HEK293 (cell line): ENCODE data around the gene IDI1.
A peak's percentile ranks its signal among the peaks of the same experiment; 100 is the strongest.
"Not testable (repeated sequence)": the region's sequence is repeated elsewhere in the genome, so short reads cannot be mapped to it uniquely, and the experiment has no call there.

Source experiments
- CTCF ChIA-PET: fragments of 350-600 bp; formaldehyde crosslinking; extraction: SDS; loops from one replicate; lab custom pipeline; 2021; ENCODE audit warnings: antibody characterized with exemption; lab: Yijun Ruan, JAX
- POLR2A ChIA-PET: fragments of 300-600 bp; formaldehyde crosslinking; extraction: SDS; loops from one replicate; lab custom pipeline; 2020; ENCODE audit warnings: antibody characterized with exemption, inconsistent platforms; lab: Yijun Ruan, JAX
- H3K27ac ChIP-seq: fragments of 200-500 bp; sonication (Bioruptor generic); 2 replicates; pipeline ENCODE4 v1.5.1; 2014; ENCODE audit warnings: low read depth, low read length, control low read depth, inconsistent platforms; ENCODE audit errors: extremely low read depth
- H3K36me3 ChIP-seq, 2 experiments: fragments of 200-500 bp in 1 of 2; sonication (Bioruptor generic) in 1 of 2; 1 replicate in 1 of 2; 2 replicates in 1 of 2; pipeline ENCODE4 v1.5.1; 2014 to 2017; ENCODE audit warnings: inconsistent platforms in 2 of 2, low read length in 2 of 2; ENCODE audit not compliant: control insufficient read depth in 2 of 2, insufficient read depth in 1 of 2
- H3K4me1 ChIP-seq: fragments of 200-500 bp; sonication (Bioruptor generic); 2 replicates; pipeline ENCODE4 v1.5.1; 2014; ENCODE audit warnings: mild to moderate bottlenecking, low read length, inconsistent platforms; ENCODE audit not compliant: control insufficient read depth, insufficient read depth
- H3K4me3 ChIP-seq: 2 replicates; pipeline ENCODE4 v1.5.1; 2011; ENCODE audit warnings: low read depth, mild to moderate bottlenecking, control low read depth, low read length, moderate library complexity
- H3K9me3 ChIP-seq: fragments of 200-500 bp; sonication (Bioruptor generic); 2 replicates; pipeline ENCODE4 v1.5.1; 2014; ENCODE audit warnings: low read depth, low read length, inconsistent platforms; ENCODE audit not compliant: control insufficient read depth, insufficient read depth
- GLIS1 ChIP-seq: fragments of 450-650 bp; formaldehyde crosslinking; IDR thresholded peaks from 2 replicates; pipeline ENCODE4 v1.5.1; 2016; ENCODE audit warnings: missing biosample characterization, missing genetic modification characterization
- PBX3 ChIP-seq: sonication (generic); formaldehyde crosslinking; IDR thresholded peaks from 2 replicates; pipeline ENCODE4 v1.8.1; 2022; ENCODE audit warnings: mild to moderate bottlenecking, moderate library complexity, missing genetic modification reagents
- SCRT1 ChIP-seq: fragments of 450-650 bp; formaldehyde crosslinking; IDR thresholded peaks from 2 replicates; pipeline ENCODE4 v1.5.1; 2016; ENCODE audit warnings: missing biosample characterization, missing genetic modification characterization, borderline replicate concordance
- YY1 ChIP-seq: fragments of 450-650 bp; formaldehyde crosslinking; IDR thresholded peaks from 2 replicates; pipeline ENCODE4 v1.5.1; 2018; ENCODE audit warnings: missing biosample characterization, missing genetic modification characterization
- ZBTB44 ChIP-seq: fragments of 450-650 bp; IDR thresholded peaks from 2 replicates; pipeline ENCODE4 v1.5.1; 2018; ENCODE audit warnings: missing biosample characterization, mild to moderate bottlenecking, missing genetic modification characterization
- ZBTB7A ChIP-seq: fragments of 450-650 bp; formaldehyde crosslinking; IDR thresholded peaks from 2 replicates; pipeline ENCODE4 v1.5.1; 2016; ENCODE audit warnings: low read depth, missing biosample characterization, missing genetic modification characterization
- ZIC2 ChIP-seq: fragments of 450-650 bp; formaldehyde crosslinking; IDR thresholded peaks from 2 replicates; pipeline ENCODE4 v1.5.1; 2016; ENCODE audit warnings: missing biosample characterization, missing genetic modification characterization
- ZNF114 ChIP-seq: fragments of 450-650 bp; formaldehyde crosslinking; IDR thresholded peaks from 2 replicates; pipeline ENCODE4 v1.5.0; 2017; ENCODE audit warnings: missing biosample characterization, missing genetic modification characterization
- ZNF26 ChIP-seq: fragments of 450-650 bp; formaldehyde crosslinking; IDR thresholded peaks from 2 replicates; pipeline ENCODE4 v1.5.1; 2016; ENCODE audit warnings: missing biosample characterization, missing genetic modification characterization
- ZNF362 ChIP-seq: fragments of 450-650 bp; formaldehyde crosslinking; IDR thresholded peaks from 2 replicates; pipeline ENCODE4 v1.5.1; 2016; ENCODE audit warnings: missing biosample characterization, missing genetic modification characterization
- ZNF473 ChIP-seq: fragments of 450-650 bp; formaldehyde crosslinking; IDR thresholded peaks from 2 replicates; pipeline ENCODE4 v1.5.1; 2017; ENCODE audit warnings: missing biosample characterization, missing genetic modification characterization
- ZNF549 ChIP-seq: fragments of 450-650 bp; IDR thresholded peaks from 2 replicates; pipeline ENCODE4 v1.5.1; 2018; ENCODE audit warnings: missing biosample characterization, missing genetic modification characterization, mild to moderate bottlenecking, inconsistent platforms, moderate library complexity
- ZNF571 ChIP-seq: fragments of 450-650 bp; formaldehyde crosslinking; IDR thresholded peaks from 2 replicates; pipeline ENCODE4 v1.5.0; 2017; ENCODE audit warnings: missing biosample characterization, missing genetic modification characterization
- ZNF629 ChIP-seq: fragments of 450-650 bp; formaldehyde crosslinking; IDR thresholded peaks from 2 replicates; pipeline ENCODE4 v1.5.1; 2017; ENCODE audit warnings: missing biosample characterization, missing genetic modification characterization
- ZNF660 ChIP-seq: fragments of 450-650 bp; IDR thresholded peaks from 2 replicates; pipeline ENCODE4 v1.5.1; 2018; ENCODE audit warnings: missing biosample characterization, mild to moderate bottlenecking, missing genetic modification characterization
- ZNF792 ChIP-seq: fragments of 450-650 bp; formaldehyde crosslinking; IDR thresholded peaks from 2 replicates; pipeline ENCODE4 v1.5.1; 2016; ENCODE audit warnings: missing biosample characterization, missing genetic modification characterization
- TF ChIP-seq, protein P1 (sequence below): fragments of 450-650 bp; formaldehyde crosslinking; IDR thresholded peaks from 2 replicates; pipeline ENCODE4 v1.5.1; 2016; ENCODE audit warnings: missing biosample characterization, missing genetic modification characterization, low read depth
- TF ChIP-seq, protein P2 (sequence below): fragments of 450-650 bp; formaldehyde crosslinking; conservative IDR thresholded peaks from 2 replicates; pipeline ENCODE4 v1.5.1; 2016; ENCODE audit warnings: low read depth, missing biosample characterization, missing genetic modification characterization

Gene IDI1

GRCh38 chr10:1041514-1041913 lies 7.4 kb downstream of the IDI1 start:
- POLR2A ChIA-PET, result no interaction called here
- Histone ChIP-seq H3K4me1 (no peaks in the 10 kb centered on the region), H3K36me3 (peaks cover 38 to 60% of the 10 kb centered on the region in 2 experiments), H3K9me3 (no peaks in the 10 kb centered on the region), H3K4me3 (no peak overlapping the region), H3K27ac (no peak overlapping the region)
- peak; percentile 45; the same call in 1 of the 2 replicates for TF ChIP-seq ZNF362 (tag by site-specific recombination)
- no peak for TF ChIP-seq ZNF549 (tag by site-specific recombination)
- TF ChIP-seq, protein P1, sequence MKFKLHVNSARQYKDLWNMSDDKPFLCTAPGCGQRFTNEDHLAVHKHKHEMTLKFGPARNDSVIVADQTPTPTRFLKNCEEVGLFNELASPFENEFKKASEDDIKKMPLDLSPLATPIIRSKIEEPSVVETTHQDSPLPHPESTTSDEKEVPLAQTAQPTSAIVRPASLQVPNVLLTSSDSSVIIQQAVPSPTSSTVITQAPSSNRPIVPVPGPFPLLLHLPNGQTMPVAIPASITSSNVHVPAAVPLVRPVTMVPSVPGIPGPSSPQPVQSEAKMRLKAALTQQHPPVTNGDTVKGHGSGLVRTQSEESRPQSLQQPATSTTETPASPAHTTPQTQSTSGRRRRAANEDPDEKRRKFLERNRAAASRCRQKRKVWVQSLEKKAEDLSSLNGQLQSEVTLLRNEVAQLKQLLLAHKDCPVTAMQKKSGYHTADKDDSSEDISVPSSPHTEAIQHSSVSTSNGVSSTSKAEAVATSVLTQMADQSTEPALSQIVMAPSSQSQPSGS (tag by site-specific recombination), result peak; percentile 78; the same call in 1 of the 2 replicates
- TF ChIP-seq ZNF473 (tag by site-specific recombination), result no peak
- no peak for TF ChIP-seq ZNF660
- no peak for TF ChIP-seq ZNF792
- TF ChIP-seq SCRT1 (tag by site-specific recombination), result no peak
- TF ChIP-seq ZNF114 (tag by site-specific recombination), result no peak
- CTCF ChIA-PET, result no interaction called here

- no peak overlapping the region for H3K4me3 ChIP-seq
- peaks cover 38 to 64% of the 10 kb centered on the region in 2 experiments for H3K36me3 ChIP-seq
- no peak overlapping the region for H3K27ac ChIP-seq
- TF ChIP-seq ZBTB44 (tag by site-specific recombination) (no peak), GLIS1 (peak; percentile 35; the same call in 1 of the 2 replicates), YY1 (tag by site-specific recombination) (no peak), ZIC2 (tag by site-specific recombination) (peak; percentile 77)
- ChIA-PET CTCF (no interaction called here), POLR2A (no interaction called here)
- no peaks in the 10 kb centered on the region for H3K4me1 ChIP-seq
- no peaks in the 10 kb centered on the region for H3K9me3 ChIP-seq
Measured at GRCh38 chr10:1040133-1040532, 8.8 kb downstream of the IDI1 start.

DNA sequence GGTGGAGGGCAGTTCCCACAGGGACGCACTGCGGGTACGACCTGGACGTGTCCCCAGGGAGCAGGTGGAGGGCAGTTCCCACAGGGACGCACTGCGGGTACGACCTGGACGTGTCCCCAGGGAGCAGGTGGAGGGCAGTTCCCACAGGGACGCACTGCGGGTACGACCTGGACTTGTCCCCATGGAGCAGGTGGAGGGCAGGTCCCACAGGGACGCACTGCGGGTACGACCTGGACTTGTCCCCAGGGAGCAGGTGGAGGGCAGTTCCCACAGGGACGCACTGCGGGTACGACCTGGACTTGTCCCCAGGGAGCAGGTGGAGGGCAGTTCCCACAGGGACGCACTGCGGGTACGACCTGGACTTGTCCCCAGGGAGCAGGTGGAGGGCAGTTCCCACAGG lies 10.2 kb downstream of the IDI1 start:
- peaks cover 38 to 61% of the 10 kb centered on the region in 2 experiments for H3K36me3 ChIP-seq
- H3K4me3 ChIP-seq, H3K27ac ChIP-seq, POLR2A ChIA-PET, CTCF ChIA-PET, H3K9me3 ChIP-seq, H3K4me1 ChIP-seq: not testable (repeated sequence)

DNA sequence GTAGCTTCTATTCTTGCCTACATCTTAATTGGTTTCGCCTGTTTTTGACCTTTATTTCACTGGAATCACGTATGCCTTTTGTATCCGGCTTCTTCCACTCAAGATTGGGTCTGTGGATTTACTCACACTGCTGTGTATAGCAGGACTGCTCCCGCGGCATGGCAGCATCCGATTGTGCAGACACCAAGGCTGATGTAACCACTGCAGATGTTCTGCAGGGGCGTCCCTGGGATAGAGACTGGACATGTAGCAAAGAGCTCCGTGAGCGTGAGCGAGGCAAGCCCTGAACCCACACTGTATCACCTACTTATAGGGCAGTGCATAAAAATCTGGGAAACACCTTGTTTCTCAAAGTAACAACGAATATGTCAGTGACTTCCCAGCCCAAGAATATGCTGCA lies 11.8 kb downstream of the IDI1 start:
- H3K27ac ChIP-seq, result no peak overlapping the region
- H3K4me1 ChIP-seq, result no peaks in the 10 kb centered on the region
- ChIA-PET POLR2A (no interaction called here), CTCF (no interaction called here)
- H3K36me3 ChIP-seq, result peaks cover 25 to 46% of the 10 kb centered on the region in 2 experiments
- no peak overlapping the region for H3K4me3 ChIP-seq
- no peaks in the 10 kb centered on the region for H3K9me3 ChIP-seq
- TF ChIP-seq YY1 (tag by site-specific recombination) (no peak), ZBTB7A (tag by site-specific recombination) (no peak), ZNF629 (no peak), PBX3 (no peak), ZNF26 (tag by site-specific recombination) (no peak), ZNF571 (no peak)
- TF ChIP-seq, protein P2, sequence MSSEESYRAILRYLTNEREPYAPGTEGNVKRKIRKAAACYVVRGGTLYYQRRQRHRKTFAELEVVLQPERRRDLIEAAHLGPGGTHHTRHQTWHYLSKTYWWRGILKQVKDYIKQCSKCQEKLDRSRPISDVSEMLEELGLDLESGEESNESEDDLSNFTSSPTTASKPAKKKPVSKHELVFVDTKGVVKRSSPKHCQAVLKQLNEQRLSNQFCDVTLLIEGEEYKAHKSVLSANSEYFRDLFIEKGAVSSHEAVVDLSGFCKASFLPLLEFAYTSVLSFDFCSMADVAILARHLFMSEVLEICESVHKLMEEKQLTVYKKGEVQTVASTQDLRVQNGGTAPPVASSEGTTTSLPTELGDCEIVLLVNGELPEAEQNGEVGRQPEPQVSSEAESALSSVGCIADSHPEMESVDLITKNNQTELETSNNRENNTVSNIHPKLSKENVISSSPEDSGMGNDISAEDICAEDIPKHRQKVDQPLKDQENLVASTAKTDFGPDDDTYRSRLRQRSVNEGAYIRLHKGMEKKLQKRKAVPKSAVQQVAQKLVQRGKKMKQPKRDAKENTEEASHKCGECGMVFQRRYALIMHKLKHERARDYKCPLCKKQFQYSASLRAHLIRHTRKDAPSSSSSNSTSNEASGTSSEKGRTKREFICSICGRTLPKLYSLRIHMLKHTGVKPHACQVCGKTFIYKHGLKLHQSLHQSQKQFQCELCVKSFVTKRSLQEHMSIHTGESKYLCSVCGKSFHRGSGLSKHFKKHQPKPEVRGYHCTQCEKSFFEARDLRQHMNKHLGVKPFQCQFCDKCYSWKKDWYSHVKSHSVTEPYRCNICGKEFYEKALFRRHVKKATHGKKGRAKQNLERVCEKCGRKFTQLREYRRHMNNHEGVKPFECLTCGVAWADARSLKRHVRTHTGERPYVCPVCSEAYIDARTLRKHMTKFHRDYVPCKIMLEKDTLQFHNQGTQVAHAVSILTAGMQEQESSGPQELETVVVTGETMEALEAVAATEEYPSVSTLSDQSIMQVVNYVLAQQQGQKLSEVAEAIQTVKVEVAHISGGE (tag by site-specific recombination), result no peak
